Left cardiac atrium (tissue), 4 donors: ENCODE results near the gene EXOC6B. TPM values are rescaled to one million over a fixed set of nuclear protein-coding genes. Genes with fewer than 3 reads are reported as not detected.

Experiments
- ATAC-seq, 2 donors: fragments of 200-7000 bp; cut with Tn5 transposase; one replicate each; pipeline ENCODE4 v1.9.1; 2020; ENCODE audit warnings: mild to moderate bottlenecking in 2 of 2, moderate library complexity in 2 of 2
- DNase-seq: peaks from one replicate; pipeline ENCODE4 v3.0.0-alpha.2; 2020
- intact Hi-C, 2 donors: fragments of 100-400 bp; cut with DNase I; formaldehyde crosslinking; loops; one replicate each; pipeline versions ENCODE4 v1.14.1 to v1.15.1; 2022 to 2023
- total RNA-seq, 2 donors: library from RNA; stranded (reverse); fragmentation: NEBNext Ultra II Directional; extraction: Animal tissue kit (Norgen Biotek cat#: 25700); gene quantifications; one replicate each; pipeline ENCODE4 v1.2.1, GENCODE V29; 2021
- donor health status: DM: no; HTN: yes; CAD: no.
- donor health status: DM: no; HTN: yes; CAD: no; lungs with severe emphysema.
- donor health status: DM: yes; HTN: yes; CAD: no.
- donor health status: Dilated cardiomyopathy.

EXOC6B gene
- total RNA-seq, 2 donors from 2014 or later, result 93.7 to 113 TPM

DNA sequence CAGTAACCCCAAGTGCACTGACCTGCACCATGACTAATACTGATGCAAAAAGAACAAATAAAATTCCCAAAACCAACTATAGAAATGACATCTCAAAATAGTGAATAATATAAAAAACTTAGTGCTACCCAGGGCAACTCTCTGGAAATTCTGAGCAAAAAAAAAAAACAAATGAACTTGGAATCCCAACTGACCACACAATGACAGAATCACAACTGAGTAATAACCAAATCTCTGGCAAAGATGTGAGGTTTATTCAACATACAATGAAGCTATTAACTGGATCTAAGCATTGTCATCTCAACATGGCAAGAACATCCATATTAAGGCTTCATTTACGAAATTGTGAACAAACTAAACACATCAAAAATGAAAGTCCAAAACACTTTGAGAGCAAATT lies 22.7 kb downstream of the EXOC6B start:
- no peak for ATAC-seq
- intact Hi-C loops, result no loop called here

DNA sequence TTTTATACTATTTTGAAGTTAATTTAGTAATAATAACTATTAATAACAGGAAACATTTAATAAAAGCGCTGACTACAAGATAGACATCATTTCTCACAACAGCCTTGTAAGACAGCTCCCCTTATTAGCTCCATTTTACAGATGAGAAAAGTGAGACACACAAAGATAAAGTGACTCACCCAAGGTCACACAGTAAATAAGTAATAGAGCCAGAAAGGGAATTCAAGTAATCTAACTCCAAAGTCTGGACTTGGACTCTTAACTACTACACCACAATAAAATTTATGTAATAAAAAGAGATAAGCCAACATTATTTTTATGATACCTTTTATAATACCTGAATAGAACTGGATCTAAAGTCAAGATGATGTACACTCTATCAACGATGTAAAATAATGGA lies 25.3 kb downstream of the EXOC6B start:
- intact Hi-C loops, result no loop called here
- no peak for DNase-seq
- no peak for ATAC-seq

More for the DNA sequence above, 22.7 kb downstream of the EXOC6B start:
- DNase-seq, result no peak

DNA sequence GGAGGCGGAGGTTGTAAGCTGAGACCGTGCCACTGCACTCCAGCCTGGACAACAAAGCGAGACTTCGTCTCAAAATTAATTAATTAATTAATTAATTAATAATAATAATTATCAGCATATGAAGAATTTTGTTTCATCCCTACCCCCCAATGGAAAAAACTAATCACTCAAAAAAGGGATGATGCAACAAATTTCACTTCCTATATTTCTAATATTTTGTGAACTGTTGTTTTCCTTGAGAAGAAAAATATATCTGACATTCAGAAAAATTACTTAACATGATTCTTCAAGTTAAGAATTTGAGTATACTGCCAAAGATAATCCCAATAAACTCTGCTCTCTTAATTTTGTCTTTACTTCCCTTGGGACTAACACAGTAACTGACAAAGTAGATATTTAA lies 28.1 kb downstream of the EXOC6B start:
- ATAC-seq (no peak), DNase-seq (no peak)
- intact Hi-C loops, result no loop called here

DNA sequence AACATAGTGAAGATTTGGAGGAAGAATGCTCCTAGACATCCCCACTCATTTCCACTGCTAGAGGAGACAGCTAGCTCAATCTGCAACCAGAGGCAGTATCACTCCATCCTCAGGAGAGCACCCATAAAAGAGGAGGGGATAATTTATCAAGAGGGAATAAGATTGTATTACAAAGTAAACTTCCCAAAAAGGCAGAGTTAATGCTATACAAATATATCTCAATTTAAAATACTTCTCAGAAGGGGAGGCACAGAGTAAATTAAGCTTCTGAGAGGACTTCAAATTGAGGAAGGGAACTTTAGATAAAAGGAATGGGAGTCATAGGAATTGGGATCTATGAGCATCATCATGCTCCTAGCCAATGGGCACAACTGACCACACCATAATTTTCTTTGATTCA lies 29.1 kb downstream of the EXOC6B start:
- no peak for ATAC-seq
- DNase-seq, result no peak
- intact Hi-C loops, result no loop called here

DNA sequence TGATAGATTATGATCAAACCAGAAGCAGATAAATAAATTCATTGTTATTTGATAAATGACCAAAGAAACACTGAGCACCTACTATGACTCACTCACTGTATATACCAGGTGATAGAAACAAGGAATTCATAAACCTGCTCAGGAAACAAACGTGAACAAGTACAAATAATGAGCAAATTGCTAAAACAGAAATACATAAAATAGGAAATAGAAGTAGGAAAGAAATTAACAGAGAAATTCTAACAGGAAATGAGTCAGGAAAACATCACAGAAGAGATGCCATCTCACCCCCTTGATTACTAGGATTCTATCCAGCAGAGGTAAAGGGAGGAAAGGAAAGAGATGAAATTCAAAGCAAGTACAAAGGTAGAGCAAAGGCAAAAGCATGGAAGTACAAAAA lies 31.3 kb downstream of the EXOC6B start:
- ATAC-seq (no peak), DNase-seq (no peak)
- intact Hi-C loops, result no loop called here

DNA sequence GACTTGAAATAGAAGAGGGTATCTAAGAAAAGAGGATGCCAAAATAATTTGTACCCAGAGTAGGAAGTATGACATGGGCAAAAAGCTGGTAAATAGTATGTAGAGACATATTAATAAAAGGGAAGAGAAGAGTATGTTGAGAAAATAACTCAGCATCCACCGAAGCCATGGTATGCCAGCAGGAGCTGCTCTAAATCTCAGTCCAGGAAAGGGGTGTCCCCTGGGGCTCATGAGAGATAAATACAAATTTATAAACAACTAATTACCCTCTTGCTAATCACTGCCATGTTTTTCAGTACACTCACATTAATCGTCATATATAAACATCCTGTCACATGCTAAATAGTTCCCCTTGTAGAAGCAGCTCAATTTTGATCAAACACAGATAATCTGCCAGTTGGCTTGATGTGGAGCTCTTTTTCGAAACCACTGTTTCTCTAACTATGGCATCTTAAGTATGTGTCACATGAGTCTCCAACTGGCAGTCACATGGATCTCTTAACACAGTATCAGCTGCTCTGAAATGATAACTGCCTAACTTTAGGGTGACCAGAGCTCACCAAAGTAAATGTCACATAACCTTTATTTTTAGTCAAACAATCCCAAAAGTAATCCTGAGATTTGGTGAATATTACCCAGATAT lies 31.9 kb downstream of the EXOC6B start:
- ATAC-seq (peak; percentile 79 to 93), DNase-seq (no peak)

DNA sequence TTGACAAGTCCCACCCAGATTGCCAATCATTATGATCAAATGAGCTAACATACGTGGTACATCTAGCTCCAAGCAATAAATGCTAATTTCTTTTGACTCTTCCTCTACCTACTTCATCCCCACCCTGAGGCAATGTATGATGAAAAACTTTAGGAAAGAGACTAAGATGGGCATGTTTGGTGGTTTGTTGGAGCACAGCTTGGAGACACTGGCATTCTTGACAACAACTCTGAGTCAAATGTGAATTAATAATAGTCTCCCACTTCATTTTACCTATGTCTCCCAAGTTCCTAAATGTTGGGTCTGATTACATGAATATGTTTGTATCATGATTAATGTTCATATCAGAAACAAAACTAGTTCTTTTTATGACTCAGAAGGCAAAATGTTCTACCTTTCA lies 36.6 kb downstream of the EXOC6B start:
- no peak for DNase-seq
- peak in 1 of 2 donors; percentile 14 for ATAC-seq
- intact Hi-C loops, result no loop called here

More for the DNA sequence above, 31.9 kb downstream of the EXOC6B start:
- intact Hi-C loops, result no loop called here

DNA sequence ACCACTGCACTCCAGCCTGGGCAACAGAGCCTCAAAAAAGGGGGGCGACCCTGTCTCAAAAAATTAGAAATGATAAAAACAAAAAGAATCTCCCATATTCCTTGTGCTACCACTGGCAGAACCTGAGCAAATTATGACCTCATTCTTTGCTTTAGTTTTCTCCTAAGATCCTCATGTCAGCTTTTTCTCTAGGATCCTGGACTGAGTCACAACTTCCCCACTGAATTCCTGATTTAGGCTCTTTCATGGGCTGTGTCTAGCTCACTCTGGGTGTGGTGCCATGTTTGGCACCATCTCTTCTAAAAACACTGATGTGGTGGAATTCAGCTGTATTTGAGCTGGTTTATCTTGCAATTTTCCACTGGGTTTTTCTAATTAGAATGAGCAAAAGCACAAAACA lies 37.1 kb downstream of the EXOC6B start:
- peak; percentile 37 for DNase-seq
- intact Hi-C loops, result no loop called here

DNA sequence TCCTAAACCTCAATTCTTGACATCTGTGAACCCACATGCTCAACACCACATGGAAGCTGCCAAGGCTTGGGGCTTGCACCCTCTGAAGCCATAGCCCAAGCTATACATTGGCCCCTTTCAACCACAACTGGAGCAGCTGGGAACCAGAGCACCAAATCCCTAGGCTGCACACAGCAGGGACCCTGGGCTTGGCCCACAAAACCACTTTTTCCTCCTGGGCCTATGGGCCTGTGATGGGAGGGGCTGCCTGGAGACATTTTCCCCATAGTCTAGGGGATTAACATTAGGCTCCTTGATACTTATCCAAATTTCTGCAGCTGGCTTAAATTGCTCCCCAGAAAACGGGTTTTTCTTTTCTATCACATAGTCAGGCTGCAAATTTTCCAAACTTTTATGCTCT lies 40.3 kb downstream of the EXOC6B start:
- no peak for DNase-seq
- intact Hi-C loops, result no loop called here

More for the DNA sequence above, 37.1 kb downstream of the EXOC6B start:
- ATAC-seq, result peak; percentile 41 to 98

DNA sequence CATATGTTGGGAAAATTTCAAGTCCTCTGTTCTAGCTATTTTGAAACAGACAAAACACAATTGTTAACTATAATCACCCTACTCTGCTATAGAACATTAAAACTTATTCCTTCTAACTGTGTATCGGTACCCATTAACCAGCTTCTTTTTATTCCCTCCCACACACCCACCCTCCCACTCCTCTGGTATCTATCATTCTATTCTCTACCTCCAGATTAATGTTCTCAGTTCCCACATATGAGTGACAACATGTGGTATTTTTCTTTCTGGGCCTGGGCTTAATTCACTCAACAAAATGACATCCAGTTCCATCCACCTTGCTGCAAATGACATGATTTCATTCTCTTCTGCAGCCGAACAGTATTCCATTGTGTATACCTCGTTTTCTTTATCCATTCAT lies 43.3 kb downstream of the EXOC6B start:
- DNase-seq, result no peak
- intact Hi-C loops, result no loop called here
- ATAC-seq, result no peak

More for the DNA sequence above, 40.3 kb downstream of the EXOC6B start:
- ATAC-seq, result no peak

DNA sequence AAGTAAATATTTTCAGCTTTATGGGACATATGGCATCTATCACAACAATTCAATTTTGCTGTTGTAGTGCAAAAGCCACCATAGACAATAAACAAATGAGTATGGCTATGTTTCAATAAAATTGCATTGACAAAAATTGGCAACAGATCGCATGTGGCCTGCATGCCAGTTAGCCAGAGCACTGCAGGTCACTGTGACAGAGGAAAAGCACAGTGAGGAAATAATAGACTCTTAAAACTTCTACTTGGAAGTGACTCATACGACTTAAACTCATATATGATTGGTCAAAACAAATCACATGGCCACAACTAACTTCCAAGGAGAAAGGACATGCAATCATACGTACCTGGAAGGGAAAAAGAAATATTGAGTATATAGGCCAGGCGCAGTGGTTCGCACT lies 44.4 kb downstream of the EXOC6B start:
- ATAC-seq (peak; percentile 26 to 59), DNase-seq (no peak)
- intact Hi-C loops, result no loop called here

DNA sequence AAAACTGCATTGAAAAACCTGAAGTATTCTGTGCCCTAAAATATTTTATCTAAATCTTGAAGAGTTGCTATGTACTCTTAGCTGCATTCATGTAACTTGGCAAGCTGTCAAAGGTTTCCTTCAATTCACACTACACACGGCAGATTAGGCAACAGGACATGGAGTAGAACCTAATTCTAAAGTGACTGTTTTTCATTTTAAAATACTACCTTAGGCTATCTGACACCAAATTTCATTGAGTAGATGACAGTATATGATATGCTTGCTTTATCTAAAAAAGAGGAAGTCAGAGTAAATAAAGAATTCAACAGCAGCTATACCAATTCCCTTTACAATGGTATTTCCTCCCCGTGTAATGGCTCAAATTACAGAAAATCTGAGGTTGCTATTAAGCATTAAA lies 45.4 kb downstream of the EXOC6B start:
- intact Hi-C loops, result no loop called here

DNA sequence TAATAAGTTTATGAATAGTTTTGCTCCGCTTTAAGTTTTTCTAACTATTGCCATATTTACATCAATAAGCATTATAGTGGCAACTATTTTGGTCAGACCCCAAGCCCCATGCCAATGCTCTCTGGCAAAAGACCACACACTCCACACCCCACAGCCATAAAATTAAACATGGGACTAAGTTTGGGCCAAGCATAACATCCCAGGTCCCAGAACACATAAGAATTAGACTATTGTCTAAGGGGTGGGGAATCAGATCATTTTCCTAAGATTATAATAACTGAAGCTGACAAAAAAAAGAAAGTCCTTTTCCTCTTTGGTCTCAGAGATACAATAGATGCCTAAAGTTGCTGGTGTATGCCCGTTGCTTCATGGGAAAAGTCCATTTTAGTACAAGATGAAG lies 46.3 kb downstream of the EXOC6B start:
- intact Hi-C loops, result no loop called here
- no peak for DNase-seq
- peak in 1 of 2 donors; percentile 12 for ATAC-seq

More for the DNA sequence above, 45.4 kb downstream of the EXOC6B start:
- DNase-seq, result no peak
- ATAC-seq, result peak; percentile 63 to 81

DNA sequence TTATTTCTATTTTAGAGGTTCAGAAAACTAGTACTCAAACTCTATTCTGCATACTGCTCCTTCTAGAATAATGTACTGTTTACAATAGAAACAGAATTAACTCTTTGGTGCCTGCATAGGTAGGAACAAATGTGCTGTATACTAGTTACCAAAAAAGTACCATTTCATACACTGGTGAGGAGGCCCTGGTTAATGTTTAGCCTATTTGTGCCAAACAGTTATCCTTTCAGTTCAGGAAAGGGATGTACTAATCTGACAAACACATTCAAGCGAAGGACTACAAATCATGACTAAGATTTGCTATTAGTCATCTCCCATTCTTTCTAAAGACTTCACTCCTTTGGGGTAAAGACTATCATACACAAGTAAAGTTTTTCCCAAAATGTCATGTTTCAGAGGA lies 47.4 kb downstream of the EXOC6B start:
- intact Hi-C loops, result no loop called here
- ATAC-seq (peak in 1 of 2 donors; percentile 80), DNase-seq (no peak)

DNA sequence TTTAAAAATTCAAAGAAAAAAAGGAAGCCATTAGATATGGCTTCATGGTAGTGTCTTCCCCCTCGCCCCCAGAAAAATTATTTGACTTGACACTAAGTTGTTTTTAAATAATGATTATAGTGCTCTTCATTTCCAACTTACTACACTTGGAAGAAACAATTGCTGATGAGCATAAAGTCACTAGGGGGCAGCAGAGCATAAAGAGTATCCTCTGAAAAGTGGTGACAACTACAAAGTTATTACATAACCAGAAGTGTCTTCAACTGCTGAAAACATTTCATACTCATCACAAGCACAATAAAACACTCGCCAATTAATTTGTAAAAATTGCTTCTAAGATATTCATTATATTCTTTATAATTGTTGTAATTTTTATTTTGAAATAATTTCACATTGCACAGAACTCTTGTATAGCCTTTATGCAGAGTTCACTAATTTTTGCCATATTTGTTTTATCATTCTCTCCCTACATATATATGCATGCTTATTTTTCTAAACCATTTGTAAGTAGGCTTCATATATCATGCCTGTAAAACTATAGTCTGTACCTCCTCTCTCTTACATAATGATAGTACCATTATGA lies 54.9 kb downstream of the EXOC6B start:
- ATAC-seq, result peak; percentile 54 to 59
- intact Hi-C loops, result loop anchor here (2.0 kb wide), 2 partner anchors 90 to 92 kb away; no protein-coding TSS in a partner anchor
- no peak for DNase-seq

DNA sequence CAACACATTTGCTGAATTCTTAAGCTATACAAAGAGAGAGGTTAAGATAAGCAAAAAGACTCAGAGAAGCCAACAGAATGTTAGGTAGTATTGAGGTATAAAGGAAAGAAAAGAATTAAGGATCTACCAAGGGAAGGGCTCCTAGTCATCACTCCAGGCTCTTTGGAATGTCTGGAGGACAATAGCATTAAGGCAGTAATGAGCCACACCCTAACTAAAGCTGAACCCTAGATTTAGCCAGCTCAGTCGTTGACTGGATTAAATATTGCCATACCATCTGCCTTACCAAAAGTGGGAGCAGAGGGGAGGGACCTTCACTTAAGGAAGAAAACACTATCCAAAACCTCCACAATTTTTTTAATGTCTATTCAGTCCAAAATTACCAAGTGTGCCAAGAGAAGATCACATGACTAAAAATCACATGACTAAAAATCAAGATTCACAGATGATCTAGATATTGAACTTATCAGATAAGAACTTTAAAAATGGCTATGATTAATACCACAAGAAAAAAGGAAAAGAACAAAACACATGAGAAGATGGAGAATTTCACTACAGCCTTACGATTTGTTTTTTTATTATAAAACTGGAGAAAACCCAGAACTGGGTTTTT lies 59.7 kb downstream of the EXOC6B start:
- no peak for DNase-seq
- intact Hi-C loops, result no loop called here
- no peak for ATAC-seq

DNA sequence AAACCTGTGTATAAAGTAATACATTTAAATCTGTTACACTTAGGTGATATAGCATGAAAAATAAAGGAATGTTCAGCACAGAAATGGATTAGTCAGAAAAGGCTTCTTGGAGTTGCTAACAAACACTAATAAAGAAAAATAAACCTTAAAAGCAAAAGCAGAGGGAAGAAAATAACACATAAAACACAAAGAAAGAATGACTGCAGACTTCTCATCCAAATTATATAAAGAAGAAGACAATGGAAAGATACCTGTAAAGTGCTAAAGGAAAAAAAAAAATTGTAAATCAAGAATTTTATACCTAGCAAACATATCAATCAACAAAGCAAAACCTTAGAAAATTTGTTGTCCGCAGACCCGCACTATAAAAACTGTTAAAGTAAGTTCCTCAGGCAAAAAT lies 63.6 kb downstream of the EXOC6B start:
- ATAC-seq (no peak), DNase-seq (no peak)
- intact Hi-C loops, result no loop called here

DNA sequence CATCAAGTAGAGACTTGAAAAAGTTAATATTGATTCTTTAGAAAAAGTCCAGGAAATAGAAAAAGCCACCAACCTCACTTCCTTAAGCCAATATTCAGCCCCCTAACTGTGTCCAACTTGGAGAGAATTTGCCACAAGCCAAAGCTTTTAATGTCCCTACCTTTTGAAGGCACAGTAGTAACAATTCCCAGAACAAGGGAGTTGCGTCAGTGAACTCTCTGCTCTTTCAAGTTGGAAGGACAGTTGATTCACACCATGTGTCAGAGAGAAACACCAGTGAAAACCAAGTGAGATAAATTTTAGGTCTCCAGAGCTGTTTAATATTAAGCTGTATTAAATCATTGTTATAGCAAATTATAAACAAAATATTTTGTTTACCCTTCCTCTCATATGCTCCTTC lies 66.1 kb downstream of the EXOC6B start:
- ATAC-seq (peak; percentile 51 to 62), DNase-seq (no peak)
- intact Hi-C loops, result no loop called here

DNA sequence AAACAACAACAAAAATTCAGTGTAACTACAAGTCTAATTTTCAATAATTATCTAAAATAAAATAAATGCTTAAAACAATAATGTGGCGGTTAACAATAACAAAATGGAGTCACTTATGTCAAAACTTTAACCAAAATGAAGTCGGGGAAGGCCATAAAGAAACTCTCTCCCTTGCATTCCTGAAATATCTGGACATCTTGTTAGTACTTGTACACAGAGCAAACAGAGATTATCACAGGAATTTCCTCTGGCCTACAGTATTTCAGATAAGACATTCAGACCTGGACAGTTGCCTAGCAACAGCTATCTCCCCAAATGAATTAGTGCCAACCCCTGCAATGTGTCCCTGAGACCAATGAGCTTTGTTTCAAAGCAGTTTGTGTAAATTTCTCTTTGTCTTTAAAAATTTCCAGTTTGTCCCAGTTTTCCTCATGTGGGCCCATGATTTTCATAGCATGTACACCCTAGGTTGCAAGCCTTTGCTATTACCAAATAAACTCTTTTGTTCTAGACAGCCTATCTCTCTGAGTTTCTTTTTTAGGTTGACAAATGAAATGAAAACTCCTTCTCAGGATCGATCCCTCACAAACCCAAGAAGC lies 68.6 kb downstream of the EXOC6B start:
- intact Hi-C loops, result no loop called here
- DNase-seq (no peak), ATAC-seq (peak; percentile 76 to 80)
